Activated B cell treated with CpG ODN at 0.5 μM for 24 hours (primary cell): ENCODE results near the gene ATP11A. TPM values are rescaled to one million over a fixed set of nuclear protein-coding genes. Genes with fewer than 3 reads are reported as not detected.

Experiments used
- ATAC-seq: fragments of 200-7000 bp; cut with Tn5 transposase; one replicate; pipeline ENCODE4 v1.10.0; 2021; ENCODE audit warnings: low read depth, mild to moderate bottlenecking, moderate library complexity
- CTCF ChIA-PET: fragments of 350-600 bp; sonication (Branson Sonifier 250); formaldehyde crosslinking; loops from one replicate; lab custom pipeline; 2021; ENCODE audit warnings: antibody characterized with exemption; lab: Charles Lee
- POLR2A ChIA-PET: fragments of 350-600 bp; sonication (Branson Sonifier 250); formaldehyde crosslinking; loops from one replicate; lab custom pipeline; 2021; ENCODE audit warnings: antibody characterized with exemption; lab: Charles Lee
- DNase-seq: peaks from one replicate; pipeline ENCODE4 v3.0.0; 2022
- H3K27ac Mint-ChIP-seq: one replicate; pipeline ENCODE4 v1.8.0; 2020; ENCODE audit warnings: mixed read lengths
- H3K27me3 Mint-ChIP-seq: one replicate; pipeline ENCODE4 v1.8.0; 2021; ENCODE audit warnings: mixed read lengths
- H3K36me3 Mint-ChIP-seq: one replicate; pipeline ENCODE4 v1.8.0; 2021; ENCODE audit warnings: low read depth, mixed read lengths
- H3K4me1 Mint-ChIP-seq: one replicate; pipeline ENCODE4 v1.8.0; 2021; ENCODE audit warnings: mixed read lengths
- H3K4me3 Mint-ChIP-seq: one replicate; pipeline ENCODE4 v1.8.0; 2020; ENCODE audit warnings: mild to moderate bottlenecking, mixed read lengths
- H3K9me3 Mint-ChIP-seq: one replicate; pipeline ENCODE4 v1.8.0; 2020; ENCODE audit warnings: mixed read lengths
- CTCF ChIP-seq: fragments of 200-600 bp; IDR thresholded peaks from one replicate; pipeline ENCODE4 v1.8.0; 2022; ENCODE audit warnings: antibody characterized with exemption, mild to moderate bottlenecking
- intact Hi-C: fragments of 100-400 bp; cut with micrococcal nuclease; formaldehyde crosslinking; loops from one replicate; pipeline ENCODE4 v1.15.1; 2024
- total RNA-seq: library from RNA; stranded (reverse); gene quantifications from 2 replicates; pipeline ENCODE4 v1.2.3, GENCODE V29; 2022

ATP11A gene
- total RNA-seq, 1 donor from 2014 or later: 49.6 TPM

GRCh38 chr13:112916296-112916695, 226.5 kb downstream of the ATP11A start:
- POLR2A ChIA-PET: no interaction called here
- Mint-ChIP-seq H3K9me3 (no peaks in the 10 kb centered on the region), H3K27me3 (peaks cover 7% of the 10 kb centered on the region), H3K4me3 (no peak overlapping the region), H3K36me3 (peaks cover 2% of the 10 kb centered on the region), H3K4me1 (peaks cover 2% of the 10 kb centered on the region), H3K27ac (no peak overlapping the region)
- TF ChIP-seq CTCF: no peak
- ATAC-seq (no peak), DNase-seq (no peak)
- CTCF ChIA-PET: no interaction called here
- intact Hi-C loops: no loop called here

GRCh38 chr13:112917056-112917664, 227.3 kb downstream of the ATP11A start:
- Mint-ChIP-seq H3K4me1 (peaks cover 2% of the 10 kb centered on the region), H3K27ac (no peak overlapping the region), H3K9me3 (no peaks in the 10 kb centered on the region), H3K36me3 (peaks cover 2% of the 10 kb centered on the region), H3K27me3 (peaks cover 7% of the 10 kb centered on the region), H3K4me3 (no peak overlapping the region)
- no peak for TF ChIP-seq CTCF
- ATAC-seq (no peak), DNase-seq (no peak)
- CTCF ChIA-PET: no interaction called here
- POLR2A ChIA-PET: no interaction called here
- intact Hi-C loops: no loop called here

DNA sequence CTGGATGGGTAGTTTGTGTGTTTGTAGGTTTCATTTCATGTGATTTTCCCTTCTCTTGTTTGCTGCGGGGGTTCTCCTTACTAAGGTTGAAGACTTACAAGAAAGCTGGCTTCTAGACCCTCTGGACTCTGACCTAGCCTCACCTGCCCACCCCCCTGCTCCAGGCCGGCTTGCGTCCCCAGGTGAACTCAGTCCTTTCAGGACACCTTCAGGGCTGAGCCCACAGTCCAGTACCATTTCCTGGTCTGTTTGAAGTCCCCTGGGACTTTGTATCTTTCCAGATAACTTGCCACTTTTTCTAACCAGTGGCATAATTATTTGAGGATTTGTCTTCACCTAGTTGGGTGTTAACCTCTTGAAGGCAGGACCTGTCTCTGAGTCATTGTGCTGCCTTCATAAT, 227.9 kb downstream of the ATP11A start:
- Mint-ChIP-seq H3K4me3 (no peak overlapping the region), H3K27ac (no peak overlapping the region), H3K27me3 (peaks cover 7% of the 10 kb centered on the region), H3K4me1 (peaks cover 2% of the 10 kb centered on the region), H3K36me3 (peaks cover 2% of the 10 kb centered on the region), H3K9me3 (no peaks in the 10 kb centered on the region)
- ChIA-PET CTCF (no interaction called here), POLR2A (no interaction called here)
- DNase-seq (no peak), ATAC-seq (no peak)
- TF ChIP-seq CTCF: no peak
- intact Hi-C loops: no loop called here

GRCh38 chr13:112918266-112918665, 228.4 kb downstream of the ATP11A start:
- DNase-seq: no peak
- Mint-ChIP-seq H3K36me3 (peaks cover 2% of the 10 kb centered on the region), H3K9me3 (no peaks in the 10 kb centered on the region), H3K4me3 (no peak overlapping the region), H3K27me3 (peaks cover 7% of the 10 kb centered on the region), H3K4me1 (peaks cover 2% of the 10 kb centered on the region), H3K27ac (no peak overlapping the region)
- ChIA-PET CTCF (no interaction called here), POLR2A (interaction anchor here (0.7 kb wide), 1 partner anchor 465 kb away, joined by 4 read pairs; no protein-coding TSS in a partner anchor)
- intact Hi-C loops: no loop called here
- no peak for TF ChIP-seq CTCF
- ATAC-seq: no peak

GRCh38 chr13:112918746-112919145, 228.9 kb downstream of the ATP11A start:
- no peak for DNase-seq
- no peak for ATAC-seq
- no peak overlapping the region for H3K4me3 Mint-ChIP-seq
- no peak for TF ChIP-seq CTCF
- ChIA-PET CTCF (no interaction called here), POLR2A (interaction anchor here (0.7 kb wide), 1 partner anchor 464 kb away, joined by 4 read pairs; no protein-coding TSS in a partner anchor)
- no peaks in the 10 kb centered on the region for H3K9me3 Mint-ChIP-seq
- H3K4me1 Mint-ChIP-seq: peaks cover 2% of the 10 kb centered on the region
- intact Hi-C loops: no loop called here
- peaks cover 2% of the 10 kb centered on the region for H3K36me3 Mint-ChIP-seq
- H3K27me3 Mint-ChIP-seq: peaks cover 7% of the 10 kb centered on the region
- no peak overlapping the region for H3K27ac Mint-ChIP-seq
